Naive thymus-derived CD4-positive, alpha-beta T cell (primary cell): ENCODE results near the gene ANO3. TPM values are rescaled to one million over a fixed set of nuclear protein-coding genes. Genes with fewer than 3 reads are reported as not detected.

Experiments
- ATAC-seq: fragments of 150-1000 bp; cut with Tn5 transposase; 2 replicates; pipeline ENCODE4 v1.10.0; 2021; ENCODE audit warnings: mild to moderate bottlenecking, moderate library complexity
- CTCF ChIA-PET: fragments of 350-600 bp; sonication (Branson Sonifier 250); formaldehyde crosslinking; loops from one replicate; lab custom pipeline; 2021; ENCODE audit warnings: antibody characterized with exemption; lab: Charles Lee
- POLR2A ChIA-PET: fragments of 350-600 bp; sonication (Branson Sonifier 250); formaldehyde crosslinking; loops from one replicate; lab custom pipeline; 2021; ENCODE audit warnings: antibody characterized with exemption, inconsistent platforms; lab: Charles Lee
- DNase-seq, 9 donors: peaks; one replicate each; pipeline versions ENCODE4 v3.0.0 to v3.0.0-alpha.2; 2020 to 2022; ENCODE audit warnings: mixed read lengths in 1 of 9
- H3K27ac ChIP-seq: one replicate; pipeline ENCODE4 v1.7.0; 2013; ENCODE audit warnings: mild to moderate bottlenecking, low read depth, low read length, moderate library complexity
- H3K27me3 ChIP-seq, 2 donors: one replicate each; pipeline ENCODE4 v1.7.0; 2013; ENCODE audit warnings: low read length in 2 of 2, mild to moderate bottlenecking in 2 of 2, moderate library complexity in 2 of 2; ENCODE audit not compliant: control insufficient read depth in 2 of 2, insufficient read depth in 2 of 2
- H3K36me3 ChIP-seq, 3 experiments: 1 replicate in 2 of 3; 2 replicates in 1 of 3; pipeline ENCODE4 v1.7.0; 2013; ENCODE audit warnings: low read length in 3 of 3, mild to moderate bottlenecking in 3 of 3, moderate library complexity in 1 of 3; ENCODE audit not compliant: insufficient read depth in 3 of 3, control insufficient read depth in 2 of 3
- H3K4me1 ChIP-seq, 2 donors: one replicate each; pipeline ENCODE4 v1.7.0; 2013; ENCODE audit warnings: low read length in 2 of 2, mild to moderate bottlenecking in 2 of 2, moderate library complexity in 1 of 2; ENCODE audit not compliant: control insufficient read depth in 2 of 2, insufficient read depth in 2 of 2
- H3K4me3 ChIP-seq: 2 replicates; pipeline ENCODE4 v1.7.0; 2013; ENCODE audit warnings: mild to moderate bottlenecking, low read length
- H3K9me3 ChIP-seq, 3 experiments: 1 replicate in 2 of 3; 2 replicates in 1 of 3; pipeline ENCODE4 v1.7.0; 2013; ENCODE audit warnings: low read length in 3 of 3; ENCODE audit not compliant: control insufficient read depth in 2 of 3
- H3K27ac Mint-ChIP-seq, 9 donors: one replicate each; pipeline ENCODE4 v1.8.0; 2020 to 2022; ENCODE audit warnings: mixed read lengths in 9 of 9, mild to moderate bottlenecking in 8 of 9, moderate library complexity in 5 of 9, inconsistent platforms in 2 of 9
- H3K27me3 Mint-ChIP-seq, 5 donors: one replicate each; pipeline ENCODE4 v1.8.0; 2021 to 2022; ENCODE audit warnings: mixed read lengths in 5 of 5, mild to moderate bottlenecking in 1 of 5
- H3K36me3 Mint-ChIP-seq, 5 donors: one replicate each; pipeline ENCODE4 v1.8.0; 2020 to 2022; ENCODE audit warnings: mixed read lengths in 5 of 5, mild to moderate bottlenecking in 3 of 5, inconsistent platforms in 1 of 5
- H3K4me1 Mint-ChIP-seq, 7 donors: one replicate each; pipeline ENCODE4 v1.8.0; 2020 to 2022; ENCODE audit warnings: mixed read lengths in 7 of 7, mild to moderate bottlenecking in 3 of 7, inconsistent platforms in 1 of 7
- H3K4me3 Mint-ChIP-seq, 10 donors: one replicate each; pipeline ENCODE4 v1.8.0; 2020 to 2022; ENCODE audit warnings: mild to moderate bottlenecking in 10 of 10, mixed read lengths in 10 of 10, moderate library complexity in 6 of 10, inconsistent platforms in 2 of 10
- H3K9me3 Mint-ChIP-seq, 11 donors: one replicate each; pipeline ENCODE4 v1.8.0; 2020 to 2022; ENCODE audit warnings: mixed read lengths in 11 of 11, mild to moderate bottlenecking in 4 of 11, inconsistent platforms in 1 of 11, moderate library complexity in 1 of 11
- intact Hi-C, 2 donors: fragments of 100-400 bp; cut with micrococcal nuclease; formaldehyde crosslinking; loops; one replicate each; pipeline ENCODE4 v1.15.1; 2023
- polyA plus RNA-seq, 2 donors: library from polyadenylated mRNA; unstranded; fragments of 300-500 nt; fragmentation: Illumina TruSeq; gene quantifications; one replicate each; pipeline ENCODE4 v1.2.3, GENCODE V29; 2021
- total RNA-seq, 6 experiments: library from RNA in 5 of 6; stranded (reverse) in 5 of 6; gene quantifications; 1 replicate in 5 of 6; 2 replicates in 1 of 6; pipeline ENCODE4 v1.2.3 and lab custom pipeline; 2021 to 2026

The ANO3 gene
- total and polyA plus RNA-seq, 7 experiments from 2014 or later: not detected

GRCh38 chr11:26704249-26704648, 372.3 kb downstream of the ANO3 start:
- H3K27ac ChIP-seq: no peak overlapping the region
- Mint-ChIP-seq H3K27me3 (no peaks in the 10 kb centered on the region), H3K4me1 (no peaks in the 10 kb centered on the region), H3K9me3 (peaks cover 0 to 18% (median 0%) of the 10 kb centered on the region in 11 donors), H3K27ac (no peak overlapping the region), H3K4me3 (no peak overlapping the region), H3K36me3 (no peaks in the 10 kb centered on the region)
- POLR2A ChIA-PET: no interaction called here
- no peak for DNase-seq
- no peaks in the 10 kb centered on the region for H3K4me1 ChIP-seq
- ATAC-seq: no peak
- H3K4me3 ChIP-seq: no peak overlapping the region
- no peaks in the 10 kb centered on the region for H3K9me3 ChIP-seq
- CTCF ChIA-PET: no interaction called here
- H3K36me3 ChIP-seq: no peaks in the 10 kb centered on the region
- intact Hi-C loops: no loop called here
- no peaks in the 10 kb centered on the region for H3K27me3 ChIP-seq

DNA sequence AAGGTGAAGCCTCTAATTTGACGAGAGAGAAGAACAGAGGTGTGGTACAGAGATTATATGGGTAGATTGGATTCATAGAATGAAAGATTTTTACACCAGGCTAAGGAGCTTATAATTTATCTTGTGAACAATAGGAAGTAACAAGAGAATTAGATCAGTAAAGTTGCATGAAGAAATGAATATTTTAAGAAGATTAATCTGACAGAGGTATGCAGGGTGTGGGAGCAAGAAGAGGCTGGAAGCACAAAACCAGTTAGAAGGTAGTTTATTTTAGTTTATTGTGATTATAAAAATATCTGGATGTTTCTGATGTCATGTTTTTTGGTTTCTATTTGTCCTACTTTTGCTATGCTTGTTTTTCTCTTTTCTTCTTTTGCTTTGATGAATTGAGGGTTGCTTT, 374.3 kb downstream of the ANO3 start:
- no peak overlapping the region for H3K27ac ChIP-seq
- no peak overlapping the region for H3K4me3 ChIP-seq
- DNase-seq (no peak), ATAC-seq (no peak)
- H3K27me3 ChIP-seq: no peaks in the 10 kb centered on the region
- no peak overlapping the region for H3K4me3 Mint-ChIP-seq
- peaks cover 0 to 18% (median 1%) of the 10 kb centered on the region in 11 donors for H3K9me3 Mint-ChIP-seq
- intact Hi-C loops: no loop called here
- no peaks in the 10 kb centered on the region for H3K9me3 ChIP-seq
- no peaks in the 10 kb centered on the region for H3K4me1 Mint-ChIP-seq
- POLR2A ChIA-PET: no interaction called here
- H3K36me3 Mint-ChIP-seq: no peaks in the 10 kb centered on the region
- H3K27me3 Mint-ChIP-seq: no peaks in the 10 kb centered on the region
- CTCF ChIA-PET: no interaction called here
- no peaks in the 10 kb centered on the region for H3K36me3 ChIP-seq
- H3K4me1 ChIP-seq: no peaks in the 10 kb centered on the region
- no peak overlapping the region for H3K27ac Mint-ChIP-seq

- Mint-ChIP-seq H3K9me3 (peaks cover 0 to 19% (median 3%) of the 10 kb centered on the region in 11 donors), H3K36me3 (no peaks in the 10 kb centered on the region), H3K4me3 (no peak overlapping the region), H3K4me1 (no peaks in the 10 kb centered on the region), H3K27ac (no peak overlapping the region), H3K27me3 (no peaks in the 10 kb centered on the region)
- Histone ChIP-seq H3K4me3 (no peak overlapping the region), H3K27ac (no peak overlapping the region), H3K4me1 (no peaks in the 10 kb centered on the region), H3K36me3 (no peaks in the 10 kb centered on the region), H3K27me3 (no peaks in the 10 kb centered on the region), H3K9me3 (no peaks in the 10 kb centered on the region)
- CTCF ChIA-PET: no interaction called here
- no peak for DNase-seq
- ATAC-seq: no peak
- intact Hi-C loops: no loop called here
- POLR2A ChIA-PET: no interaction called here
These were observed 377.0 kb downstream of the ANO3 start for GRCh38 chr11:26708736-26709456.

DNA sequence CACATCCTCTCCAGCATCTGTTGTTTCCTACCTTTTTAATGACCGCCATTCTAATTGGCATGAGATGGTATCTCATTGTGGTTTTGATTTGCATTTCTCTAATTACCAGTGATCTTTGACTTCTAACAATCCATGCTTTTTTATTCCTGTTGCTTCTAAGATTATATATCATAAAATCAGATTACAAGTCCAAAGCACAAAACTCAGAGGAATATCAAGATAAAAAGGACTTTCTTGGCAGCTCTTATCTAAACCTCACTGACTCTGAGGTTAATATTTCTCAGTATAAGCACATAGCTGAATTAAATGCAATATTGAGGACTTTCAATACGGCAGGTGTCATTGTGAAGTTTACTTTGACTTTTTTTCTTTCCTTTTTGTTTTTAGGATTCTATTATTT, 378.6 kb downstream of the ANO3 start:
- DNase-seq (no peak), ATAC-seq (no peak)
- Histone ChIP-seq H3K9me3 (no peaks in the 10 kb centered on the region), H3K4me1 (no peaks in the 10 kb centered on the region), H3K36me3 (no peaks in the 10 kb centered on the region), H3K27me3 (no peaks in the 10 kb centered on the region), H3K4me3 (no peak overlapping the region), H3K27ac (no peak overlapping the region)
- ChIA-PET POLR2A (no interaction called here), CTCF (no interaction called here)
- Mint-ChIP-seq H3K36me3 (no peaks in the 10 kb centered on the region), H3K27ac (no peak overlapping the region), H3K4me1 (no peaks in the 10 kb centered on the region), H3K9me3 (peaks cover 0 to 9% (median 3%) of the 10 kb centered on the region in 11 donors), H3K27me3 (no peaks in the 10 kb centered on the region), H3K4me3 (no peak overlapping the region)
- intact Hi-C loops: no loop called here

- intact Hi-C loops: no loop called here
These were observed 380.6 kb downstream of the ANO3 start for GRCh38 chr11:26712497-26712896.

More at GRCh38 chr11:26712497-26712896, 380.6 kb downstream of the ANO3 start:
- Histone ChIP-seq H3K27ac (no peak overlapping the region), H3K4me3 (no peak overlapping the region), H3K4me1 (no peaks in the 10 kb centered on the region), H3K9me3 (no peaks in the 10 kb centered on the region), H3K27me3 (no peaks in the 10 kb centered on the region), H3K36me3 (no peaks in the 10 kb centered on the region)
- Mint-ChIP-seq H3K27ac (no peak overlapping the region), H3K36me3 (no peaks in the 10 kb centered on the region), H3K9me3 (peaks cover 0 to 9% (median 4%) of the 10 kb centered on the region in 11 donors), H3K4me1 (no peaks in the 10 kb centered on the region), H3K4me3 (no peak overlapping the region), H3K27me3 (no peaks in the 10 kb centered on the region)
- ATAC-seq (no peak), DNase-seq (no peak)
- POLR2A ChIA-PET: no interaction called here
- CTCF ChIA-PET: no interaction called here

Other genes starting within 250 kb of the ANO3 start
- not detected for gene MUC15, start 240.1 kb downstream of the ANO3 start, total RNA-seq
- gene MUC15, start 240.1 kb downstream of the ANO3 start, polyA plus RNA-seq: not detected